GM21825 (cell line): ENCODE data around the gene NACC1.

Experiments used
- ATAC-seq: cut with Tn5 transposase; IDR thresholded peaks from one replicate; pipeline ENCODE4 v1.9.1; 2021; ENCODE audit warnings: mild to moderate bottlenecking, moderate library complexity; ENCODE audit not compliant: unreplicated experiment

NACC1 gene

DNA sequence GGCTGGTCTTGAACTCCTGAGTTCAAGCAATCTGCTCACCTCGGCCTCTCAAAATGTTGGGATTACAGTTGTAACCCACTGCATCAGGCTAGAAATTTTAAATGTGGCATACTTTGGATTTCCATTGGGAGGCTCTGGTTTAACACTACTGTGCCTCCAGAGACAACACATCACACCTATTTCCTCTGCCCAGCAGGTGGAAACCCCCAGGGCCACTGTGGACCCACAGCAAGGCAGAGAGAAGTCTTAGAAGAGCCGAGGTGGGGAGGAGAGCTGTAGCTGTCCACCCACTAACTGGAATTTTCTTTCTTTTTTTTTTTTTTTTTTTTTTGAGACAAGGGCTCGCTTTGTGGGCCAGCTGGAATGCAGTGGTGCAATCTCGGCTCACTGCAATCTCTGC lies 71.5 kb downstream of the NACC1 start:
- ATAC-seq, result no peak
